Hematopoietic multipotent progenitor cell treated with erythropoietin and hydrocortisone succinate and interleukin-3 and kit ligand, for 15 days (in vitro differentiated cells): Measurements from ENCODE around the gene FAM107B.

Source experiments
- DNase-seq: peaks from one replicate; pipeline ENCODE4 v3.0.0-alpha.2; 2015; ENCODE audit warnings: low spot score

Gene FAM107B

DNA sequence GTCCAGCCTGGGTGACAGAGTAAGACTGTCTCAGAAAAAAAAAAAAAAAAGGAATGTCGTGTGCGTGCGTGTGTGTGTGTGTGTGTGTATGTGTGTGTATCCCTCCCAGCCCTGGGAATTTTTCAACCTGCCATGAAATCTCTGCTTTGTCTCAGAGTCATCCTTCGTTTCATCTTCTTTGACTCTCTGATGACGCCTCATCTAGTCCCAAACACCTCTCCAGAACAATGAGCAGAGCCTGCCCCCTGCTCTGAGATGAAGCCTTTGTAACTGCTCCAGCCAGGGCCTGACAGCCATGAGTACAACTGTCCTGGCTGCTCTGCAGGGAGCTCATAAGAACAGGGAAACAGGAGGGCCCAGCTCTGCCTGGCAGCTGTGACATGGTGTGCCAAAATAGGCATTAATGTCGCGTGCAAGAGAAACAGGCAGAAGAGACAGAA, 149.5 kb downstream of the FAM107B start:
- DNase-seq, result no peak

DNA sequence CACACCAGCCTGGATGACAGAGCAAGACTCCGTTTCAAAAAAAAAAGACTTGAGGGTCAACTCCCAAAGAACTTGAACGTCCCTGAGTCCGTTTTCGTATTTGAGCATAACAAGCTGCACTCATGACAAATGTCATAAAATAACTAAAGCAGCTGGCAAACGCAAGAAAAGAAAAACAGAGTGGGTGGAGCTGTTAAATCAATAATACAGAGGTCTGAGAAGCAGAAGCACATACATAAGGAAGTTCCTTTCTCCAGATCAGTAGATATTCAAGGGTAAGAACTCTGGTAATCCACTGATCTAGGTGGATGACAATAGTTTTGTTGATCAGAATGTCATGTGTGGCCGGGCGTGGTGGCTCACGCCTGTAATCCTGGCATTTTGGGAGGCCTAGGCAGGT, 150.1 kb downstream of the FAM107B start:
- no peak for DNase-seq

GRCh38 chr10:14623931-14624330, 150.8 kb downstream of the FAM107B start:
- DNase-seq, result no peak

DNA sequence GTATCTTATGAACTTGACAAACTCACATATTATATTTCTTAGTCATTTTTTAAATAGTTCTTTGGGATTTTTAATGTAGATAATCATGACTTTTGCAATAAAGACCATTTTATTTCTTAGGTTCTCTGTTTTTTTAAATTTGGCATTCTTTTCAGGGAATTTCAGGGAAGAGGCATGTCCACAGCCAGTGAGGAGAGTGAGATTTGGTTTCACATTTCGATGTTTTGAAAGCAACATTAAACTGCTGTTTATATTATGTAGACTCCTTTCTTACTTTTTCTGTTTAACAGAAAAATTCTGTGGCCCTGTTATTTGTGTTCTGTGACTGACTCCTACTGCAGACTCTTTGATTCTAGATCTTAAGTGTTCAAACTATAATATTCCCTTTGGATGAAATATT, 153.7 kb downstream of the FAM107B start:
- no peak for DNase-seq

DNA sequence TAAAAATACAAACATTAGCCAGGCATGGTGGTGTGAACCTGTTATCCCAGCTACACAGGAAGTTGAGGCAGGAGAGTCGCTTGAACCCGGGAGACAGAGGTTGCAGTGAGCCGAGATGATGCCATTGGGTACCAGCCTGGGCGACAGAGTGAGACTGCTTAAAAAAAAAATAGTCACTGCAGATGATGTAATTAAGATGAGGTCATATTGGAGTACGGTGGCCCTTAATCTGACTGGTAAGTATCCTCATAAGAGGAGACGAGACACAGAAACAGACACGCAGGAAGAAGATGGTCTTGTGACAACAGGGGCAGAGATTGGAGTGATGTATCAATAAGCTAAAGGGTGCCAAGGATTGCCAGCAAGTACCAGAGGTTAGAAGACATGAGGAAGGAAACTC, 156.0 kb downstream of the FAM107B start:
- no peak for DNase-seq

DNA sequence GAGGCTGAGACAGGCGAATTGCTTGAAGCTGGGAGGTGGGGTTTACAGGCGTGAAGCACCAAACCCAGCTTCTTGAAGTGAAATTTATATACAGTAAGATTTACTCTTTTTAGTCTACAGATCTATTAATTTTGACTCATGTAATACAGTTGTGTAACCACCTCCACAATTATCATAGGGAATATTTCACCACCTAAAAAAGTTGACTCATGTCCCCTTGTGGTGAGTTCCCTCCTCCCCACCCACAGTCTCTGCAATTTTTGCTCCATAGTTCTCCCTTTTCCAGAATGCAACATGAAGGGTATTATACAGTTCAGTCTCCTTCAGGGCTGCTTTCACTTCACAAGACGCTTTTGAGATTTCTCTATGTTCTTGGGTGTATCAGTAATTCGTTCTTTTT, 156.8 kb downstream of the FAM107B start:
- no peak for DNase-seq

- DNase-seq, result no peak
Observed at GRCh38 chr10:14616955-14617730, 157.6 kb downstream of the FAM107B start.

GRCh38 chr10:14616465-14616864, 158.2 kb downstream of the FAM107B start:
- DNase-seq, result no peak

GRCh38 chr10:14613588-14613920, 161.1 kb downstream of the FAM107B start:
- no peak for DNase-seq

GRCh38 chr10:14612873-14613587, 161.7 kb downstream of the FAM107B start:
- DNase-seq, result no peak

DNA sequence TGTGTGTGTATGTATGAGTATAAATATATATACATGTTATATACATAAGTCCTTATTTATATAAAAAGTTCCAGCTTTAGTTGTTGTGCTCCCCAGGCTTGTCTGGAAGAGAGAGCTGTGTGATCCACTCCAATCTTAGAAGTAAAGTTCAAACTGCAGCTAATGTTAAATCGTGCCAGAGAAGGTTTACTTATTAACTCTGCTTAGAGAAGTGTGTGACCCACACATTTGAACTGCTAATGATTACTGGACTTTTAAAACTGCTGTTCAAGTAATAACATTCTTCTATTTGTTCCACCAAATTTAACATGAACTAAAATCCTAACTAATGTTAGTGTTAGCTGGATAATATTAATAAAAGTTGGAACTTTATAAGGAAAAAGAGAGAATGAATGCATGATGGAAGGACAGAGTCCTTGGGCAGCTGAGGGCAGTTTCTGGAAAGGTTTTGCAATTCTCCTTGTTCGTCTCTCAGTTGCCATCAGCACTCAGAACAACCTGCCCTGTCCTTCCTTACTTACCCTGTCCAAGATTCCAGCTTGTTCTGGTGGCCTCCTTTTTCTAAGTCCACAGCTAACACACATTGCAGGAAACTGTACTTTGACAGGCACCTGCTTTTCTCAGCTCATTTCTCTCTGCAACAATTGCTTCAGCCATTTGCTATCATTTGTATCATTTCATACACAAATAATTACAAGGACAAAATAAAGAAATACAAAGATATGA, 162.6 kb downstream of the FAM107B start:
- DNase-seq, result no peak

- DNase-seq, result no peak
Observed at GRCh38 chr10:14609178-14609577, 165.5 kb downstream of the FAM107B start.

DNA sequence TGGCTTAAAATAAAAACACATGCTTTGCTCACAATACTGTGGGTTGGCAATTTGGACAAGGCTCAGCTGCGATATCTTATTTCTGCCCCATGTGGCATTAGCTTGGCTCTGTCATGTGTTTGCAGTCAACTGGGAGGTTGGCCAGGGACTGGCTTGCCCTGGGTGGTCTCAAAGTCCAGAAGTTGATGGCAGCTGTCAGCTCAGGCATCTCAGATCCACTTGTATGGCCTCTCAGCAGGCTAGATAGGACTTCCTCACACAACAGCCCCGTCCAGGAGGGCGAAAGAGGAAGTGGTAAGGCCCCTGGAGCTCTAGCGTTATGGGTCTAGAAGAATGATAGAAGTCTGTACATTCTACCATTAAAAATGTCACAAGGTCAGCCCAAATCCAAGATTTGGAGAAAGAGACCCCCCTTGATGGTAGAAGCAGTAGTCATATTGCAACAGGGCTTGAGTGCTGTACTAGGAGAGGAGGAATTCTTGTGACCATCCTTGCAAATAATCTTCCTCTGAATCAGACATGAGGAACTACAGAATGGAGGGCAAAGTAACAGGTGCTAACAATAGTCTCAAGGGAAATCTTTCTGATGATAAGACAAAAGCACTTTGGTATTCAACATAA, 166.2 kb downstream of the FAM107B start:
- no peak for DNase-seq

- DNase-seq, result no peak
Observed at GRCh38 chr10:14606633-14607032, 168.1 kb downstream of the FAM107B start.

GRCh38 chr10:14605231-14605925, 169.3 kb downstream of the FAM107B start:
- no peak for DNase-seq

DNA sequence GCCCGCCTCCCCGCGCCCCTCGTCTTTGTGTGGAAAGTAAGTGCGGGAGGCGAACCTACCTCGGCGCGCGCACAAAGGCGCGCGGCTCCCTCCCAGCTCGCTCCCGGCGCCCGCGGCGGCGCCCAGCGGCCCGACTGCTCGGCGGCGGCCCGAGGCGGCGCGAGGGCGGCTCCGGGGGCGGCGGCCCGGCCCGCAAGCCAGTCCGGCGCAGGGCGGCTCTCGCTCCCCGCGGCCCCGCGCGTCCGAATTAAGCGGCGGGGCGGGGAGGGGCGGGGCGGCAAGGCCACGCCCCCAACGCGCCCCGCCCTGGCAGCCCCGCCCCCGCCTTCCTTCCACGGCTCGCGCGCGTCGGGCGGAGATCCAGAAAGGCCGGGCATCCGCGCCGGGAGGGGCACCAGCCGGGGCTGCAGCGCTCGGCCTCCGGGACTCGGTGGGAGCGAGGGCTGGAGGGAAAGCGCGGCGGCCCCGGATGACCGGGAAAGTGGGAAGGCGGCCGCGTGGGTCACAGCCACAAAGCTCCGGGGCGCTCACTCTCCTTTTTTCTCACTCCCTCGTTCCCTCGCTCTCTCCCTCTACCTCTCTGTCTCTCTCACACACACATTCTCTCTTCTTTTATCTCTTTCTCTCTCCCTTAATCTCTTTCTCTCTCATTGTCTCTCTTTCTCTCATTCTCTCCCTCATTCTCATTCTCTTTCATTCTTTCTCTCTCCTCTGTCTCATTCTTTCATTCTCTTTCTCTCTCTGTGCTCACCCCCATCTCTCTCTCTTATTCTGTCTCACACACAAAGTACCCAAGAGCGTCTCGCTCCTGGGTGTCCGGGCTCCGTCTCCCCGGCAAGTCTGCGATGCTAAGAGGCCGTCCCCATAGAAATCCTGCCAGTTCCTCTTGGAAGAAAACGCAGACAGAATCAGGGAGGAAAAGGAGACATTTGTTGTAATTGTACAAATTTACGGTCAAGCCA, 170.2 kb downstream of the FAM107B start:
- peak; percentile 63 for DNase-seq

GRCh38 chr10:14603534-14604102, 171.1 kb downstream of the FAM107B start:
- DNase-seq, result no peak

GRCh38 chr10:14602807-14603533, 171.7 kb downstream of the FAM107B start:
- no peak for DNase-seq

GRCh38 chr10:14601872-14602725, 172.6 kb downstream of the FAM107B start:
- no peak for DNase-seq
